Hepatocyte (in vitro differentiated cells): ENCODE data around the gene GPC4. TPM values are rescaled to one million over a fixed set of nuclear protein-coding genes. Genes with fewer than 3 reads are reported as not detected.

ENCODE experiments used
- DNase-seq: peaks from one replicate; pipeline ENCODE4 v3.0.0-alpha.2; 2016; ENCODE audit warnings: low spot score
- H2AFZ ChIP-seq: fragments of 200-600 bp; sonication (generic); 2 replicates; pipeline ENCODE4 v1.6.0; 2016; ENCODE audit warnings: antibody characterized with exemption, mild to moderate bottlenecking
- H3K27ac ChIP-seq: fragments of 200-600 bp; sonication (generic); 2 replicates; pipeline ENCODE4 v1.5.1; 2016; ENCODE audit warnings: mild to moderate bottlenecking
- H3K27me3 ChIP-seq: fragments of 200-600 bp; sonication (generic); 2 replicates; pipeline ENCODE4 v1.6.1; 2016
- H3K36me3 ChIP-seq: fragments of 200-600 bp; sonication (generic); replicated peaks from 2 replicates; pipeline ENCODE4 v1.5.1; 2016; ENCODE audit warnings: low read depth; ENCODE audit not compliant: insufficient read depth
- H3K4me1 ChIP-seq: fragments of 200-600 bp; sonication (generic); 2 replicates; pipeline ENCODE4 v1.5.1; 2016; ENCODE audit warnings: mild to moderate bottlenecking, moderate library complexity; ENCODE audit not compliant: insufficient read depth
- H3K4me2 ChIP-seq: fragments of 200-600 bp; sonication (generic); 2 replicates; pipeline ENCODE4 v1.6.0; 2016
- H3K4me3 ChIP-seq: fragments of 200-600 bp; sonication (generic); 2 replicates; pipeline ENCODE4 v1.5.1; 2016; ENCODE audit warnings: mild to moderate bottlenecking
- H3K79me2 ChIP-seq: fragments of 200-600 bp; sonication (generic); 2 replicates; pipeline ENCODE4 v1.6.0; 2017; ENCODE audit warnings: mild to moderate bottlenecking
- H3K9me2 ChIP-seq: fragments of 200-600 bp; sonication (generic); replicated peaks from 2 replicates; pipeline ENCODE4 v1.6.0; 2017; ENCODE audit warnings: mild to moderate bottlenecking; ENCODE audit not compliant: insufficient read depth
- H3K9me3 ChIP-seq: fragments of 200-600 bp; sonication (generic); 2 replicates; pipeline ENCODE4 v1.5.1; 2016; ENCODE audit warnings: low read depth, mild to moderate bottlenecking
- H4K20me1 ChIP-seq: fragments of 200-600 bp; sonication (generic); 2 replicates; pipeline ENCODE4 v1.6.0; 2016; ENCODE audit warnings: mild to moderate bottlenecking; ENCODE audit not compliant: insufficient read depth, poor library complexity, severe bottlenecking
- CTCF ChIP-seq: fragments of 200-600 bp; sonication (generic); IDR thresholded peaks from 2 replicates; pipeline ENCODE4 v1.5.1; 2016; ENCODE audit warnings: antibody characterized with exemption, mild to moderate bottlenecking; ENCODE audit not compliant: poor library complexity
- EZH2 ChIP-seq: fragments of 200-600 bp; sonication (generic); IDR thresholded peaks from 2 replicates; pipeline ENCODE4 v1.6.1; 2016; ENCODE audit warnings: antibody characterized with exemption, mild to moderate bottlenecking, borderline replicate concordance
- EZH2phosphoT487 ChIP-seq: fragments of 200-600 bp; sonication (generic); IDR thresholded peaks from one replicate; pipeline ENCODE4 v1.6.1; 2018; ENCODE audit warnings: antibody characterized with exemption, mild to moderate bottlenecking, low read depth, moderate library complexity; ENCODE audit not compliant: unreplicated experiment, severe bottlenecking
- whole genome bisulfite sequencing: methylation state at CpG from one replicate; pipeline ENCODE4 v1.1.6; 2016; ENCODE audit warnings: low lambda C conversion rate; ENCODE audit errors: missing lambda C conversion rate; 5-methylcytosine and 5-hydroxymethylcytosine counted together
- polyA plus RNA-seq: library from polyadenylated mRNA; unstranded; fragments of >200 nt; fragmentation: Nextera tagmentation; extraction: Ambion mirVana; gene quantifications from 2 replicates; pipeline ENCODE4 v1.2.1, GENCODE V29; 2016
- total RNA-seq: library from RNA; depleted of rRNA; stranded (reverse); fragments of >200 nt; gene quantifications from 2 replicates; pipeline ENCODE4 v1.2.3, GENCODE V29; 2014

Gene GPC4
- total and polyA plus RNA-seq, 2 experiments from 2014 or later: 11.8 to 16.0 TPM

- no peaks in the 10 kb centered on the region for H4K20me1 ChIP-seq
- no peak overlapping the region for H2AFZ ChIP-seq
- TF ChIP-seq EZH2phosphoT487 (no peak), EZH2 (no peak), CTCF (no peak)
- H3K27ac ChIP-seq: no peak overlapping the region
- H3K4me3 ChIP-seq: no peak overlapping the region
- H3K27me3 ChIP-seq: no peaks in the 10 kb centered on the region
- no peak for DNase-seq
- no peaks in the 10 kb centered on the region for H3K9me2 ChIP-seq
- H3K4me2 ChIP-seq: no peak overlapping the region
- no peaks in the 10 kb centered on the region for H3K79me2 ChIP-seq
- H3K4me1 ChIP-seq: peaks cover 5% of the 10 kb centered on the region
- H3K9me3 ChIP-seq: no peaks in the 10 kb centered on the region
- 57% methylated on average over 6 of the region's 6 CpGs for WGBS
- H3K36me3 ChIP-seq: no peaks in the 10 kb centered on the region
These were observed 30.8 kb downstream of the GPC4 start for GRCh38 chrX:133384454-133384853.

- Histone ChIP-seq H2AFZ (no peak overlapping the region), H3K79me2 (no peaks in the 10 kb centered on the region), H3K4me1 (peaks cover 7% of the 10 kb centered on the region), H3K27ac (no peak overlapping the region), H3K36me3 (no peaks in the 10 kb centered on the region), H3K9me2 (no peaks in the 10 kb centered on the region), H3K9me3 (no peaks in the 10 kb centered on the region), H3K27me3 (no peaks in the 10 kb centered on the region), H4K20me1 (no peaks in the 10 kb centered on the region), H3K4me2 (no peak overlapping the region), H3K4me3 (no peak overlapping the region)
- WGBS: 70% methylated on average over 10 of the region's 10 CpGs
- DNase-seq: no peak
- TF ChIP-seq EZH2: no peak
- TF ChIP-seq EZH2phosphoT487: no peak
- TF ChIP-seq CTCF: no peak
These were observed 34.3 kb downstream of the GPC4 start for GRCh38 chrX:133380711-133381619.

GRCh38 chrX:133376422-133376821 is 38.9 kb downstream of the GPC4 start:
- 61% methylated on average over 3 of the region's 3 CpGs for WGBS
- no peaks in the 10 kb centered on the region for H3K9me2 ChIP-seq
- no peak overlapping the region for H2AFZ ChIP-seq
- no peak overlapping the region for H3K4me2 ChIP-seq
- TF ChIP-seq EZH2 (no peak), EZH2phosphoT487 (no peak), CTCF (no peak)
- H3K79me2 ChIP-seq: no peaks in the 10 kb centered on the region
- peaks cover 4% of the 10 kb centered on the region for H3K4me1 ChIP-seq
- H3K4me3 ChIP-seq: no peak overlapping the region
- no peaks in the 10 kb centered on the region for H3K36me3 ChIP-seq
- no peaks in the 10 kb centered on the region for H3K9me3 ChIP-seq
- DNase-seq: no peak
- H4K20me1 ChIP-seq: no peaks in the 10 kb centered on the region
- no peaks in the 10 kb centered on the region for H3K27me3 ChIP-seq
- no peak overlapping the region for H3K27ac ChIP-seq
